ENCODE measurements around the gene ADH5.
"Not testable (repeated sequence)": the region's sequence is repeated elsewhere in the genome, so short reads cannot be mapped to it uniquely, and the experiment has no call there.

The ADH5 gene

GRCh38 chr4:99076292-99076976, 12.2 kb downstream of the ADH5 start:
- Histone ChIP-seq H3K36me3 (peaks cover 97 to 100% (median 100%) of the 10 kb centered on the region in 11 experiments), H3K4me3 (no peak overlapping the region), H3K9ac (no peak overlapping the region), H3K4me2 (no peak overlapping the region), H3K9me3 (replicated peaks in 1 of 11) (no peaks in the 10 kb centered on the region), H3K27ac (no peak overlapping the region), H4K20me1 (peaks cover 0 to 24% (median 10%) of the 10 kb centered on the region in 11 experiments; a peak in 8 of 22 replicates), H3K27me3 (no peaks in the 10 kb centered on the region), H3K4me1 (peaks cover 0 to 11% (median 0%) of the 10 kb centered on the region in 10 experiments; a peak in 3 of 20 replicates)
- no peak for TF ChIP-seq Cebpa-rat (IDR thresholded peaks at IDR 0.05)

GRCh38 chr4:99074816-99075215, 13.8 kb downstream of the ADH5 start:
- peak overlapping the region in 1 of 11 experiments; percentile 27; a peak in 1 of 22 replicates for H3K4me2 ChIP-seq
- no peak overlapping the region for H3K4me3 ChIP-seq
- peaks cover 90 to 100% (median 98%) of the 10 kb centered on the region in 11 experiments for H3K36me3 ChIP-seq
- no peaks in the 10 kb centered on the region for H3K27me3 ChIP-seq
- no peaks in the 10 kb centered on the region for H3K9me3 ChIP-seq (replicated peaks in 1 of 11)
- TF ChIP-seq Cebpa-rat (IDR thresholded peaks at IDR 0.05), result no peak
- peaks cover 0 to 18% (median 6%) of the 10 kb centered on the region in 11 experiments; a peak in 9 of 22 replicates for H4K20me1 ChIP-seq
- H3K4me1 ChIP-seq, result peaks cover 0 to 11% (median 0%) of the 10 kb centered on the region in 10 experiments; a peak in 3 of 20 replicates
- H3K27ac ChIP-seq, result no peak overlapping the region
- H3K9ac ChIP-seq, result no peak overlapping the region

GRCh38 chr4:99071159-99071558, 17.4 kb downstream of the ADH5 start:
- no peak overlapping the region for H3K9ac ChIP-seq
- no peak overlapping the region for H3K4me2 ChIP-seq
- peaks cover 68 to 100% (median 87%) of the 10 kb centered on the region in 11 experiments for H3K36me3 ChIP-seq
- H3K27me3 ChIP-seq, result no peaks in the 10 kb centered on the region
- peaks cover 0 to 5% (median 0%) of the 10 kb centered on the region in 11 experiments; a peak in 5 of 22 replicates for H4K20me1 ChIP-seq
- peaks cover 0 to 11% (median 0%) of the 10 kb centered on the region in 10 experiments; a peak in 3 of 20 replicates for H3K4me1 ChIP-seq
- H3K9me3 ChIP-seq (replicated peaks in 1 of 11), result no peaks in the 10 kb centered on the region
- TF ChIP-seq Cebpa-rat (IDR thresholded peaks at IDR 0.05), result no peak
- no peak overlapping the region for H3K4me3 ChIP-seq
- no peak overlapping the region for H3K27ac ChIP-seq

GRCh38 chr4:99067617-99068016, 21.0 kb downstream of the ADH5 start:
- TF ChIP-seq Cebpa-rat (IDR thresholded peaks at IDR 0.05), result no peak

GRCh38 chr4:99065521-99065920, 23.1 kb downstream of the ADH5 start:
- H3K9me3 ChIP-seq (replicated peaks in 1 of 11); H3K4me2 ChIP-seq; H3K27me3 ChIP-seq; H3K27ac ChIP-seq; H4K20me1 ChIP-seq; H3K4me3 ChIP-seq; H3K9ac ChIP-seq: not testable (repeated sequence)
- peaks cover 8 to 19% (median 13%) of the 10 kb centered on the region in 10 experiments; a peak in 16 of 20 replicates for H3K4me1 ChIP-seq
- H3K36me3 ChIP-seq, result peaks cover 44 to 93% (median 74%) of the 10 kb centered on the region in 11 experiments

More at GRCh38 chr4:99067617-99068016, 21.0 kb downstream of the ADH5 start:
- Histone ChIP-seq H3K9me3 (replicated peaks in 1 of 11) (no peaks in the 10 kb centered on the region), H4K20me1 (peaks cover 0 to 5% (median 0%) of the 10 kb centered on the region in 11 experiments; a peak in 3 of 22 replicates), H3K36me3 (peaks cover 49 to 93% (median 73%) of the 10 kb centered on the region in 11 experiments), H3K27ac (no peak overlapping the region), H3K4me1 (peaks cover 0 to 5% (median 0%) of the 10 kb centered on the region in 10 experiments; a peak in 3 of 20 replicates), H3K9ac (no peak overlapping the region), H3K27me3 (no peaks in the 10 kb centered on the region), H3K4me3 (no peak overlapping the region), H3K4me2 (no peak overlapping the region)

- H3K36me3 ChIP-seq, result peaks cover 66 to 94% (median 80%) of the 10 kb centered on the region in 11 experiments
- no peak overlapping the region for H3K9ac ChIP-seq
- peak overlapping the region in 9 of 11 experiments; percentile 4 to 62 (median 27); a peak in 11 of 22 replicates for H3K4me2 ChIP-seq
- TF ChIP-seq Cebpa-rat (IDR thresholded peaks at IDR 0.05), result no peak
- peaks cover 0 to 3% (median 0%) of the 10 kb centered on the region in 11 experiments; a peak in 3 of 22 replicates for H4K20me1 ChIP-seq
- H3K27me3 ChIP-seq, result no peaks in the 10 kb centered on the region
- H3K4me3 ChIP-seq, result no peak overlapping the region
- no peaks in the 10 kb centered on the region for H3K9me3 ChIP-seq (replicated peaks in 1 of 11)
- peak overlapping the region in 2 of 11 experiments; percentile 4 to 22; a peak in 2 of 22 replicates for H3K27ac ChIP-seq
- peaks cover 8 to 19% (median 13%) of the 10 kb centered on the region in 10 experiments; a peak in 16 of 20 replicates for H3K4me1 ChIP-seq
Measured at GRCh38 chr4:99062120-99062519, 26.5 kb downstream of the ADH5 start.

- H3K4me3 ChIP-seq, result no peak overlapping the region
- peak overlapping the region in 1 of 11 experiments; percentile 19; a peak in 2 of 22 replicates for H3K27ac ChIP-seq
- H4K20me1 ChIP-seq, result peaks cover 0 to 5% (median 0%) of the 10 kb centered on the region in 11 experiments; a peak in 3 of 22 replicates
- H3K27me3 ChIP-seq, result no peaks in the 10 kb centered on the region
- peak overlapping the region in 6 of 11 experiments; percentile 8 to 60 (median 32); a peak in 8 of 22 replicates for H3K4me2 ChIP-seq
- H3K9ac ChIP-seq, result no peak overlapping the region
- peaks cover 59 to 92% (median 80%) of the 10 kb centered on the region in 11 experiments for H3K36me3 ChIP-seq
- TF ChIP-seq Cebpa-rat (IDR thresholded peaks at IDR 0.05), result no peak
- H3K4me1 ChIP-seq, result peaks cover 8 to 19% (median 13%) of the 10 kb centered on the region in 10 experiments; a peak in 17 of 20 replicates
- H3K9me3 ChIP-seq (replicated peaks in 1 of 11), result no peaks in the 10 kb centered on the region
Measured at GRCh38 chr4:99061048-99061700, 27.4 kb downstream of the ADH5 start.

- H3K27ac ChIP-seq, result no peak overlapping the region
- H3K4me1 ChIP-seq, result peaks cover 8 to 19% (median 14%) of the 10 kb centered on the region in 10 experiments; a peak in 17 of 20 replicates
- TF ChIP-seq Cebpa-rat (IDR thresholded peaks at IDR 0.05), result no peak
- H3K4me3 ChIP-seq, result no peak overlapping the region
- peaks cover 61 to 87% (median 74%) of the 10 kb centered on the region in 11 experiments for H3K36me3 ChIP-seq
- H3K27me3 ChIP-seq, result no peaks in the 10 kb centered on the region
- no peak overlapping the region for H3K9ac ChIP-seq
- no peak overlapping the region for H3K4me2 ChIP-seq
- no peaks in the 10 kb centered on the region for H3K9me3 ChIP-seq (replicated peaks in 1 of 11)
- H4K20me1 ChIP-seq, result peaks cover 0 to 5% (median 0%) of the 10 kb centered on the region in 11 experiments; a peak in 4 of 22 replicates
Measured at GRCh38 chr4:99059550-99059949, 29.0 kb downstream of the ADH5 start.

GRCh38 chr4:99058228-99058627, 30.4 kb downstream of the ADH5 start:
- Histone ChIP-seq H3K4me2 (no peak overlapping the region), H3K9me3 (replicated peaks in 1 of 11) (no peaks in the 10 kb centered on the region), H4K20me1 (peaks cover 0 to 5% (median 0%) of the 10 kb centered on the region in 11 experiments; a peak in 4 of 22 replicates), H3K4me3 (no peak overlapping the region), H3K36me3 (peaks cover 62 to 88% (median 80%) of the 10 kb centered on the region in 11 experiments), H3K27ac (no peak overlapping the region), H3K9ac (no peak overlapping the region), H3K4me1 (peaks cover 8 to 17% (median 13%) of the 10 kb centered on the region in 10 experiments; a peak in 17 of 20 replicates), H3K27me3 (no peaks in the 10 kb centered on the region)
- no peak for TF ChIP-seq Cebpa-rat (IDR thresholded peaks at IDR 0.05)
